ENCODE measurements around the gene PEG3. TPM values are rescaled to one million over a fixed set of nuclear protein-coding genes. Genes with fewer than 3 reads are reported as not detected.

Gene PEG3
- total and polyA plus RNA-seq, 8 donors: 0.72 to 38.2 (median 2.0) TPM

- Histone ChIP-seq H3K27ac (no peak overlapping the region), H3K4me1 (peaks cover 0 to 10% (median 0%) of the 10 kb centered on the region in 4 donors), H3K4me3 (no peak overlapping the region), H3K36me3 (peaks cover 0 to 12% (median 3%) of the 10 kb centered on the region in 4 donors), H3K9me3 (peaks cover 0 to 34% (median 8%) of the 10 kb centered on the region in 4 donors), H3K27me3 (no peaks in the 10 kb centered on the region)
- intact Hi-C loops (cut with DNase I; ENCODE audit: low total_unique reads): no loop called here
- TF ChIP-seq POLR2A (IDR thresholded peaks at IDR 0.05): no peak
- no peak for TF ChIP-seq POLR2AphosphoS5 (IDR thresholded peaks at IDR 0.05)
- no peak for TF ChIP-seq EP300 (IDR thresholded peaks at IDR 0.05)
- no peak for TF ChIP-seq CTCF (IDR thresholded peaks at IDR 0.05)
- no peak for DNase-seq
- 40 to 57% (median 46%) methylated on average over 2 of the region's 2 CpGs for WGBS, 5 donors
Measured at GRCh38 chr19:56831255-56831654, 9.3 kb downstream of the PEG3 start.

- Histone ChIP-seq H3K27me3 (no peaks in the 10 kb centered on the region), H3K27ac (no peak overlapping the region), H3K4me1 (peaks cover 0 to 10% (median 0%) of the 10 kb centered on the region in 4 donors), H3K36me3 (peaks cover 0 to 12% (median 3%) of the 10 kb centered on the region in 4 donors), H3K9me3 (peaks cover 0 to 24% (median 8%) of the 10 kb centered on the region in 4 donors), H3K4me3 (no peak overlapping the region)
- intact Hi-C loops (cut with DNase I; ENCODE audit: low total_unique reads): no loop called here
- DNase-seq: no peak
- TF ChIP-seq POLR2A (IDR thresholded peaks at IDR 0.05): no peak
- TF ChIP-seq POLR2AphosphoS5 (IDR thresholded peaks at IDR 0.05): no peak
- TF ChIP-seq EP300 (IDR thresholded peaks at IDR 0.05): no peak
- TF ChIP-seq CTCF (IDR thresholded peaks at IDR 0.05): no peak
- WGBS, 5 donors: 67 to 85% (median 74%) methylated on average over 4 to 6 of the region's 6 CpGs
Measured at GRCh38 chr19:56829596-56829995, 10.9 kb downstream of the PEG3 start.

GRCh38 chr19:56827708-56828107 lies 12.8 kb downstream of the PEG3 start:
- 58 to 86% (median 80%) methylated on average over 2 of the region's 2 CpGs for WGBS, 5 donors

GRCh38 chr19:56823956-56824355 lies 16.6 kb downstream of the PEG3 start:
- Histone ChIP-seq H3K27me3 (no peaks in the 10 kb centered on the region), H3K36me3 (peaks cover 0 to 54% (median 18%) of the 10 kb centered on the region in 4 donors), H3K27ac (no peak overlapping the region), H3K9me3 (peaks cover 0 to 43% (median 19%) of the 10 kb centered on the region in 4 donors), H3K4me3 (no peak overlapping the region), H3K4me1 (no peaks in the 10 kb centered on the region)
- no peak for DNase-seq
- WGBS, 5 donors: 82 to 94% (median 91%) methylated on average over 6 of the region's 6 CpGs
- TF ChIP-seq CTCF (IDR thresholded peaks at IDR 0.05) (no peak), POLR2AphosphoS5 (IDR thresholded peaks at IDR 0.05) (no peak), EP300 (IDR thresholded peaks at IDR 0.05) (no peak), POLR2A (IDR thresholded peaks at IDR 0.05) (no peak)
- intact Hi-C loops (cut with DNase I; ENCODE audit: low total_unique reads): no loop called here

More at GRCh38 chr19:56827708-56828107, 12.8 kb downstream of the PEG3 start:
- Histone ChIP-seq H3K36me3 (peaks cover 0 to 21% (median 4%) of the 10 kb centered on the region in 4 donors), H3K27ac (no peak overlapping the region), H3K4me1 (peaks cover 0 to 10% (median 0%) of the 10 kb centered on the region in 4 donors), H3K9me3 (peaks cover 0 to 33% (median 13%) of the 10 kb centered on the region in 4 donors), H3K27me3 (no peaks in the 10 kb centered on the region), H3K4me3 (no peak overlapping the region)
- intact Hi-C loops (cut with DNase I; ENCODE audit: low total_unique reads): no loop called here
- TF ChIP-seq POLR2AphosphoS5 (IDR thresholded peaks at IDR 0.05) (no peak), POLR2A (IDR thresholded peaks at IDR 0.05) (no peak), CTCF (IDR thresholded peaks at IDR 0.05) (no peak), EP300 (IDR thresholded peaks at IDR 0.05) (no peak)
- no peak for DNase-seq

Measured in stomach (tissue), 9 donors.